Gastrocnemius medialis (tissue), 4 donors: ENCODE measurements around the gene XPC.

Source experiments
- CTCF ChIP-seq, 5 experiments: fragments of 450-650 bp in 3 of 5; fragments of 200-600 bp in 2 of 5; sonication (generic) in 2 of 5; IDR thresholded peaks in 4 of 5; conservative IDR thresholded peaks in 1 of 5; 1 replicate in 4 of 5; 2 replicates in 1 of 5; pipeline ENCODE4 v1.5.1; 2016 to 2019; ENCODE audit warnings: antibody characterized with exemption in 5 of 5, mild to moderate bottlenecking in 3 of 5, moderate library complexity in 3 of 5
- POLR2A ChIP-seq, 2 donors: fragments of 450-650 bp; IDR thresholded peaks; one replicate each; pipeline ENCODE4 v1.6.1; 2017; ENCODE audit warnings: antibody characterized with exemption in 2 of 2, mild to moderate bottlenecking in 2 of 2, moderate library complexity in 2 of 2

GRCh38 chr3:14169871-14170270 is 8.5 kb downstream of the XPC start:
- no peak for TF ChIP-seq CTCF (IDR thresholded peaks at IDR 0.05 in 4 of 5, conservative IDR thresholded peaks at IDR 0.05 in 1 of 5)
- no peak for TF ChIP-seq POLR2A (IDR thresholded peaks at IDR 0.05)
